Astrocyte of the spinal cord (primary cell): Measurements from ENCODE around the gene EGFL8.

ENCODE experiments used
- DNase-seq: peaks from one replicate; pipeline ENCODE4 v3.0.0; 2011; ENCODE audit warnings: low read depth, low spot score
- H3K4me3 ChIP-seq: 2 replicates; pipeline ENCODE4 v1.5.1; 2011; ENCODE audit warnings: low read depth, mild to moderate bottlenecking, low read length, moderate library complexity
- in situ Hi-C: cut with HindIII; loops from 2 replicates; pipeline ENCODE4 v1.10.0; 2017; ENCODE audit warnings: low sequenced_read_pairs
- TF ChIP-seq, protein P1 (sequence below): IDR thresholded peaks from 2 replicates; pipeline ENCODE4 v1.5.1; 2012; ENCODE audit warnings: low read depth, mild to moderate bottlenecking, low read length, inconsistent platforms

The EGFL8 gene

DNA sequence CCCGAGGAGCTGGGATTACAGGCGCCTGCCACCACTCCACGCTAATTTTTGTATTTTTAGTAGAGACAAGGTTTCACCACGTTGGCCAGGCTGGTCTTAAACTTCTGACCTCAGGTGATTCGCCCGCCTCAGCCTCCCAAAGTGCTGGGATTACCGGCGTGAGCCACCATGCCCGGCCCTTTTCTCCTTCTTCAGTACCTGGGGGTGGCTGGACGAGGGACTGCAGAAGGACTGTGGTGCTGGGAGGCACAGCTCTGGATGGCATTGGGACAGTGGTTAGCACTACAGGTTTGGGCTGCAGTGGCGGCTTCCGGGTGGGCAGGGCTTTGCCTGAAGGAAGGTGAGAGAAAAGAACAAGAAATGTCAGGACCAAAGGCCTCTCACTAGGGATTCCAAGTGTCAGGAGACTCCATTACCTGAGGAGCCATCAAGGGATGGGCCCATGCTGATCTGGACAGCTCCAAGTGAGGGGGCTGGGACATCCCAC lies 43.8 kb upstream of the EGFL8 start:
- in situ Hi-C loops = no loop called here
- TF ChIP-seq, protein P1, sequence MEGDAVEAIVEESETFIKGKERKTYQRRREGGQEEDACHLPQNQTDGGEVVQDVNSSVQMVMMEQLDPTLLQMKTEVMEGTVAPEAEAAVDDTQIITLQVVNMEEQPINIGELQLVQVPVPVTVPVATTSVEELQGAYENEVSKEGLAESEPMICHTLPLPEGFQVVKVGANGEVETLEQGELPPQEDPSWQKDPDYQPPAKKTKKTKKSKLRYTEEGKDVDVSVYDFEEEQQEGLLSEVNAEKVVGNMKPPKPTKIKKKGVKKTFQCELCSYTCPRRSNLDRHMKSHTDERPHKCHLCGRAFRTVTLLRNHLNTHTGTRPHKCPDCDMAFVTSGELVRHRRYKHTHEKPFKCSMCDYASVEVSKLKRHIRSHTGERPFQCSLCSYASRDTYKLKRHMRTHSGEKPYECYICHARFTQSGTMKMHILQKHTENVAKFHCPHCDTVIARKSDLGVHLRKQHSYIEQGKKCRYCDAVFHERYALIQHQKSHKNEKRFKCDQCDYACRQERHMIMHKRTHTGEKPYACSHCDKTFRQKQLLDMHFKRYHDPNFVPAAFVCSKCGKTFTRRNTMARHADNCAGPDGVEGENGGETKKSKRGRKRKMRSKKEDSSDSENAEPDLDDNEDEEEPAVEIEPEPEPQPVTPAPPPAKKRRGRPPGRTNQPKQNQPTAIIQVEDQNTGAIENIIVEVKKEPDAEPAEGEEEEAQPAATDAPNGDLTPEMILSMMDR = no peak
- H3K4me3 ChIP-seq = no peak overlapping the region
- DNase-seq = no peak

- TF ChIP-seq, protein P1 = no peak
- no peak overlapping the region for H3K4me3 ChIP-seq
- in situ Hi-C loops = no loop called here
- no peak for DNase-seq
Measured at GRCh38 chr6:32123681-32124080, 40.7 kb upstream of the EGFL8 start.

DNA sequence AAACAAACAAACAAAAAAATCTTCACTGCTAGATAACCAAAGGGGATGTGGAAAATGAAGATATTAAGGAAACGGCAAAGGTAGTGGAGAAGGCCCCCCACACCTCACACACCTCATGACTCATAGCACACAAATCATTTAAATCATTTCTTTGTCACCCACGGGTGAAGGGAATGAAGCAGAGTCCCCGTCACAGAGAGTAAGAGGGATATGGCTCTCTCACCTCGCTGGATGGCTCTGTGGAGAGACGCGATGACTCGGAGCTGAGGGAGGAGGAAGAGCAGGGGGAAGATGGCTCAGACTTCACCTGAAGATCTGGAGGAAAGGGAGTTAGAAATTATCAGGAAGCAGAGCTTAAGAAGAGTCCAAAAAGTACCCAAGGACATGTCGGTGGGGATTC lies 37.5 kb upstream of the EGFL8 start:
- peak overlapping the region; percentile 100 for H3K4me3 ChIP-seq
- DNase-seq = no peak
- TF ChIP-seq, protein P1 = no peak
- in situ Hi-C loops = no loop called here

DNA sequence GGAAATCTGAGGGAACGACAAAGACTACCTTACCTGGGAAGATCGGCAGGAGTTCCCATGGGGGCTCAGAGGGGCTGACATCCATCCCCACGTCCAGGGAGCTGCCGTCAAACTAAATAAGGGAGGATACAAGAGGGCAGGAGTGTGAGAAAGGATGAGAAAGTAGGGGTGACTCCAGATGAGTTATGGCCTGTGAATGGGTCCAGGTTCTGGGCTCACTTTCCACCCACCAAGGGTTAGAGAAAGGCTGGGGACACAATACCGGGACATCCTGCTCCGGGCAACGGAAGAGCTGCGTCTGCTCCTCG lies 37.0 kb upstream of the EGFL8 start:
- DNase-seq = no peak
- peak overlapping the region; percentile 100 for H3K4me3 ChIP-seq
- TF ChIP-seq, protein P1 = no peak
- in situ Hi-C loops = no loop called here

- in situ Hi-C loops = no loop called here
- TF ChIP-seq, protein P1 = no peak
- H3K4me3 ChIP-seq = peak within 1 kb of the TSS; percentile 100
- DNase-seq = peak; percentile 99
Measured at GRCh38 chr6:32127717-32128592, 36.4 kb upstream of the EGFL8 start, which contains the start of gene ATF6B. Gene ATF6B, minus strand, starts transcription at chr6:32128246. Its CDS starts 39 bp downstream, at chr6:32128207.

GRCh38 chr6:32128751-32129296 lies 35.6 kb upstream of the EGFL8 start:
- peak overlapping the region; percentile 69 for H3K4me3 ChIP-seq
- in situ Hi-C loops = no loop called here
- TF ChIP-seq, protein P1 = no peak
- no peak for DNase-seq
